ENCODE data around the gene GH1. TPM values are rescaled to one million over a fixed set of nuclear protein-coding genes. Genes with fewer than 3 reads are reported as not detected.
"Not testable (repeated sequence)": the region's sequence is repeated elsewhere in the genome, so short reads cannot be mapped to it uniquely, and the experiment has no call there.

Gene GH1
- not detected in 2 replicates for total RNA-seq (2014; rRNA removed; shearing (Covaris generic))

GRCh38 chr17:63918789-63919305, at the start of gene GH1:
TSS of gene GH1 (minus strand) at chr17:63918839. CDS start at chr17:63918776, 63 bp downstream.
- DNase-seq (ENCODE audit: low read depth), result not testable (repeated sequence)

- peak; percentile 59 for DNase-seq (ENCODE audit: low read depth)
Measured at GRCh38 chr17:63967953-63968352, 49.3 kb upstream of the GH1 start.

- DNase-seq (ENCODE audit: low read depth), result no peak
Measured at GRCh38 chr17:63966646-63967264, 48.1 kb upstream of the GH1 start.

- no peak for DNase-seq (ENCODE audit: low read depth)
Measured at GRCh38 chr17:63963123-63963522, 44.5 kb upstream of the GH1 start.

GRCh38 chr17:63962298-63962744, 43.7 kb upstream of the GH1 start:
- no peak for DNase-seq (ENCODE audit: low read depth)

- DNase-seq (ENCODE audit: low read depth), result peak; percentile 54
Measured at GRCh38 chr17:63961355-63962212, 42.9 kb upstream of the GH1 start.

- no peak for DNase-seq (ENCODE audit: low read depth)
Measured at GRCh38 chr17:63960430-63960829, 41.8 kb upstream of the GH1 start.

GRCh38 chr17:63960006-63960405, 41.4 kb upstream of the GH1 start:
- DNase-seq (ENCODE audit: low read depth), result no peak

- peak; percentile 7 for DNase-seq (ENCODE audit: low read depth)
Measured at GRCh38 chr17:63956296-63956920, 37.8 kb upstream of the GH1 start.

GRCh38 chr17:63955791-63956190, 37.2 kb upstream of the GH1 start:
- no peak for DNase-seq (ENCODE audit: low read depth)

GRCh38 chr17:63955232-63955631, 36.6 kb upstream of the GH1 start:
- no peak for DNase-seq (ENCODE audit: low read depth)

GRCh38 chr17:63954402-63955063, 35.9 kb upstream of the GH1 start:
- DNase-seq (ENCODE audit: low read depth), result no peak

- no peak for DNase-seq (ENCODE audit: low read depth)
Measured at GRCh38 chr17:63950940-63951907, 32.6 kb upstream of the GH1 start.

- no peak for DNase-seq (ENCODE audit: low read depth)
Measured at GRCh38 chr17:63949576-63950250, 31.1 kb upstream of the GH1 start.

- no peak for DNase-seq (ENCODE audit: low read depth)
Measured at GRCh38 chr17:63948521-63948920, 29.9 kb upstream of the GH1 start.

GRCh38 chr17:63947711-63948330, 29.2 kb upstream of the GH1 start:
- no peak for DNase-seq (ENCODE audit: low read depth)

GRCh38 chr17:63946440-63947363, 28.1 kb upstream of the GH1 start:
- DNase-seq (ENCODE audit: low read depth), result peak; percentile 15

GRCh38 chr17:63945784-63946439, 27.3 kb upstream of the GH1 start:
- DNase-seq (ENCODE audit: low read depth), result no peak

All from RPMI7951 (cell line).